ENCODE data around the gene JADE2.
"Not testable (repeated sequence)": the region's sequence is repeated elsewhere in the genome, so short reads cannot be mapped to it uniquely, and the experiment has no call there.

The JADE2 gene

GRCh38 chr5:134547999-134548658 is 22.7 kb downstream of the JADE2 start:
- Histone ChIP-seq H3K9ac (ENCODE audit: low read depth, low read length) (no peak overlapping the region), H3K4me1 (ENCODE audit: insufficient read depth, low read length) (peaks cover 13% of the 10 kb centered on the region; the same call in 1 of the 2 replicates), H3K36me3 (ENCODE audit: insufficient read depth, low read length) (peaks cover 28% of the 10 kb centered on the region), H3K9me3 (ENCODE audit: control insufficient read depth, insufficient read depth, low read length) (no peaks in the 10 kb centered on the region)

DNA sequence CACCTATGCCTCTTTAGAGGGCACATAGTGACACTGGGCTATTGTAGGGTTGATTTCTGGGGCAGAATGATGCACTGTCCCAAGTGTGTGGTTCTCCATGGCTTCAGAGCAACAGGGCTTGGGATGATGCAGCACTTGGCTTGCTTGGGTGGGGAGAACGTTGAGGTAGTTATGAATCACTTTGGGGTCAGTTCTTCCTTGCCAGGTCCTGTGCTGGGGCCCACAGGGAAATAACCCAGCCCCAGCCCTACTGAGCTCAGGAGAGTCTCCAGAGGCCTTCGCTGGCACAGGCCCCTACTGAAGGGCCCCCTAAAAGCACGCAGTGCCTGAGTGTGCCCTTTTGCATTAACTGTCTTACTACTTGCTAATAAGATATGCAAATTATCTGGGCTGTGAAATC is 24.2 kb downstream of the JADE2 start:
- H3K9ac ChIP-seq (ENCODE audit: low read depth, low read length): no peak overlapping the region
- H3K4me1 ChIP-seq (ENCODE audit: insufficient read depth, low read length): peaks cover 9% of the 10 kb centered on the region; the same call in 1 of the 2 replicates
- peaks cover 33% of the 10 kb centered on the region for H3K36me3 ChIP-seq (ENCODE audit: insufficient read depth, low read length)
- no peaks in the 10 kb centered on the region for H3K9me3 ChIP-seq (ENCODE audit: control insufficient read depth, insufficient read depth, low read length)

DNA sequence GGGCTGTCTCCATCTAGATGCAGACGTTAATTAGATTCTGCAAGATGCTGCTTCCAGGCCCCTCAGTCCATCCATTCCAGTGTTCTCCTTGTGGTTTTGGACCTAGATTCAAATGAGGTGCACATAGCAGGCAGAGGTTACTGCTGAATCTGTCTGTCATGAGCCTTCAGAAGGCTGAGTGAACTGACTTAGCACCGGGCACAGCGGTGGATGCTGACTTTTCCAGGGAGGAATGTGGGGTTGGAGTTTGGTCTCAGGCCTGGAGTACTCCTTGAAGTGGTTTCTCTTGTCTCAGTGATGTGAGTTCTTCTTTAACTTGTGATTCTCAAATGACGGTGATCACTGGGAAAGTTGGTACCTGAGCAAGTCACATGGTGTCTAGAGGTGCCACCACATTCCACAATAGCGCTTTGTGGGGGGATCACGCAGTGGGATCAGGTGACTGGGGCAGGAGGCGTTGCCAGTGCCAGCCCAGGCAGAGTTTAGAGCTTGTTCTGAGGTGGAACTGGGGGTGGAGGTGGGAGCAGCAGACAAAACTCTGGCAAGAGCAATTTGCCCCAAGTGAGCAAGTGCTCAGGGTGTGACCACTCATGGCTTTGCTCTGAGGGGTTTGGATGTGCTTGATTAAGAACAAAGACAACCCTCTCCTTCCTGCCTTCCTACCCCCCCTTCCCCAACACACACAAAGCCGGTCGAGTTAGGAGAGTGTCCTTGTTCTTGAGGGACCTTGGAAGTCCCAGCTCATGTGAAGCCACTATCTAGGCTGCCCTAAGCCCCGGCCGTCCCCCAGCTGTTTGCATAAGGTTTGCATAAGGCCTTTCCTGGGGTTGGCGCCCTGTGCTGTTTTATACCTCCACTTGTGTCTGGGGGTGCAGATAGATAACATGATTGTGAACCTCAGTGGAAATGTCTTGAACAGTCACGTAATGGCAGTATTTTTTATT is 25.1 kb downstream of the JADE2 start:
- Histone ChIP-seq H3K36me3 (ENCODE audit: insufficient read depth, low read length) (peaks cover 30% of the 10 kb centered on the region), H3K4me1 (ENCODE audit: insufficient read depth, low read length) (peaks cover 9% of the 10 kb centered on the region; the same call in 1 of the 2 replicates), H3K9me3 (ENCODE audit: control insufficient read depth, insufficient read depth, low read length) (no peaks in the 10 kb centered on the region), H3K9ac (ENCODE audit: low read depth, low read length) (no peak overlapping the region)

DNA sequence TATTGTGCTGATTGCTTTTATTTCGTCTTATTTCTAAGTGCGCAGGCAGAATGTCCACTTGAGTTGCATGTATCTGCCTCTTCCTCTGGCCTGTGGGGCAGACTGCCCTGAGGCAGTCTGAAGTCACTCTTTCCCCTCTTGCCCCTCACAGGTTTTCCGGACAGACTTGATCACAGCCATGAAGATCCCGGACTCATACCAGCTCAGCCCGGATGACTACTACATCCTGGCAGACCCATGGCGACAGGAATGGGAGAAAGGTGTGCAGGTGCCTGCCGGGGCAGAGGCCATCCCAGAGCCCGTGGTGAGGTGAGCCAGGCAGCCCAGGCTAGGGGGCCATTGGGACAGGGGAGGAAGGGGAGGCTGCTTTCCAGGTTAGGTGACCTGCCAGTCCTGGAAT is 26.4 kb downstream of the JADE2 start:
- H3K4me1 ChIP-seq (ENCODE audit: insufficient read depth, low read length): peaks cover 9% of the 10 kb centered on the region; the same call in 1 of the 2 replicates
- H3K36me3 ChIP-seq (ENCODE audit: insufficient read depth, low read length): peaks cover 22% of the 10 kb centered on the region
- H3K9ac ChIP-seq (ENCODE audit: low read depth, low read length): no peak overlapping the region
- H3K9me3 ChIP-seq (ENCODE audit: control insufficient read depth, insufficient read depth, low read length): no peaks in the 10 kb centered on the region

- H3K36me3 ChIP-seq (ENCODE audit: insufficient read depth, low read length): peaks cover 18% of the 10 kb centered on the region
- H3K4me1 ChIP-seq (ENCODE audit: insufficient read depth, low read length): peaks cover 9% of the 10 kb centered on the region; the same call in 1 of the 2 replicates
- no peak overlapping the region for H3K9ac ChIP-seq (ENCODE audit: low read depth, low read length)
- H3K9me3 ChIP-seq (ENCODE audit: control insufficient read depth, insufficient read depth, low read length): no peaks in the 10 kb centered on the region
These were observed 26.8 kb downstream of the JADE2 start for GRCh38 chr5:134552301-134552700.

GRCh38 chr5:134552716-134553115 is 27.2 kb downstream of the JADE2 start:
- not testable (repeated sequence) for H3K4me1 ChIP-seq (ENCODE audit: insufficient read depth, low read length); H3K9ac ChIP-seq (ENCODE audit: low read depth, low read length); H3K9me3 ChIP-seq (ENCODE audit: control insufficient read depth, insufficient read depth, low read length)
- H3K36me3 ChIP-seq (ENCODE audit: insufficient read depth, low read length): peaks cover 15% of the 10 kb centered on the region

DNA sequence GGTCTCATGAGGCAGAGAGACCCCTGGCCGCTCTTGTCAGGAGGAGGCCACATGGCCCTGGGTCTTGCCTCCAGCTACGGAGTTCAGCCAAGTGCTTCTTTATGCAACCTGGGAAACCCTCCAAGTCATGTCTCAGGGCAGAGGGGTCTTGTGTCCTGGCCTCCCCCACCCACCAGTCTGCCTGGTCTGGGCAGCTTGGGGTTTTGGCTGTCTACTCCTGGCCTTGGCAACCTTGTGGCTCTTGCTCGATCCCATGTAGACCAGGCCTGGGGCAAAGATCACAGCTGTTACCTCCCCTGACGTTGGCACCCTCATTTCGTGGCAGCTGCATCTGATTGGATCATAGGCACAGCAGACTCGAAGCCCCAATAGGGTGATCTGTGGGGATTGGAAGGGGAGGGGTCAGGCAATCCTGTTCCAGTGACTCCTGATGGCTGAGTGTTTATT is 28.4 kb downstream of the JADE2 start:
- Histone ChIP-seq H3K36me3 (ENCODE audit: insufficient read depth, low read length) (peaks cover 12% of the 10 kb centered on the region; the same call in 1 of the 2 replicates), H3K9me3 (ENCODE audit: control insufficient read depth, insufficient read depth, low read length) (no peaks in the 10 kb centered on the region), H3K9ac (ENCODE audit: low read depth, low read length) (no peak overlapping the region), H3K4me1 (ENCODE audit: insufficient read depth, low read length) (peaks cover 9% of the 10 kb centered on the region; the same call in 1 of the 2 replicates)

- H3K4me1 ChIP-seq (ENCODE audit: insufficient read depth, low read length): peaks cover 9% of the 10 kb centered on the region; the same call in 1 of the 2 replicates
- peaks cover 9% of the 10 kb centered on the region; the same call in 1 of the 2 replicates for H3K36me3 ChIP-seq (ENCODE audit: insufficient read depth, low read length)
These were observed 29.1 kb downstream of the JADE2 start for GRCh38 chr5:134554319-134555222.

GRCh38 chr5:134555223-134555889 is 29.9 kb downstream of the JADE2 start:
- Histone ChIP-seq H3K9me3 (ENCODE audit: control insufficient read depth, insufficient read depth, low read length) (no peaks in the 10 kb centered on the region), H3K36me3 (ENCODE audit: insufficient read depth, low read length) (peaks cover 9% of the 10 kb centered on the region), H3K9ac (ENCODE audit: low read depth, low read length) (no peak overlapping the region), H3K4me1 (ENCODE audit: insufficient read depth, low read length) (peaks cover 6% of the 10 kb centered on the region; the same call in 1 of the 2 replicates)

More at GRCh38 chr5:134554319-134555222, 29.1 kb downstream of the JADE2 start:
- H3K9ac ChIP-seq (ENCODE audit: low read depth, low read length): no peak overlapping the region
- no peaks in the 10 kb centered on the region for H3K9me3 ChIP-seq (ENCODE audit: control insufficient read depth, insufficient read depth, low read length)

GRCh38 chr5:134555890-134556311 is 30.4 kb downstream of the JADE2 start:
- Histone ChIP-seq H3K36me3 (ENCODE audit: insufficient read depth, low read length) (peaks cover 5% of the 10 kb centered on the region), H3K9me3 (ENCODE audit: control insufficient read depth, insufficient read depth, low read length) (no peaks in the 10 kb centered on the region), H3K4me1 (ENCODE audit: insufficient read depth, low read length) (peaks cover 1% of the 10 kb centered on the region; the same call in 1 of the 2 replicates), H3K9ac (ENCODE audit: low read depth, low read length) (no peak overlapping the region)

DNA sequence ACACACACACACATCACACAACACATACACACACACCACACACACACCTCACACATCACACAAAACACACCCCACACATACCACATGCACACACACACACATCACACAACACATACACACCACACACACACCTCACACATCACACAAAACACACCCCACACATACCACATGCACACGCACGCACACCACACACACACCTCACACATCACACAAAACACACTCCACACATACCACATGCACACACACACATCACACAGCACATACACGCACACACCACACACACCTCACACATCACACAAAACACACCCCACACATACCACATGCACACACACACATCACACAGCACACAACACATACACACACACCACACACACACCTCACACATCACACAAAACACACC is 31.1 kb downstream of the JADE2 start:
- H3K9me3 ChIP-seq (ENCODE audit: control insufficient read depth, insufficient read depth, low read length); H3K36me3 ChIP-seq (ENCODE audit: insufficient read depth, low read length); H3K9ac ChIP-seq (ENCODE audit: low read depth, low read length); H3K4me1 ChIP-seq (ENCODE audit: insufficient read depth, low read length): not testable (repeated sequence)

DNA sequence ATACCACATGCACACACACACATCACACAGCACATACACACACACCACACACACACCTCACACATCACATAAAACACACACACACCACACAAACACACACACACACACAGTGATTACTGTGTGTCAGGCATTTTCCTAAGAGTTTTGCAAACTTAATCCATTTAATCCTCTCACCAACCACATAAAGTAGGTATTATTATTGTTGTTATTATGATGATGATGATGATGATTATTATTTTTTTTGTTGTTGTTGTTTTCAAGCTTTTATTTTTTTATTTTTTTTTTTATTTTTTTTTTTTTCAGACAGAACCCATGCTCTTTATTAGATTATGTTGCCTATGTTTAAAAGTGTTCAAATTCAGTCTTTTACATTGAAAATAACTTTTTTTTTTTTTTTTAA is 31.5 kb downstream of the JADE2 start:
- Histone ChIP-seq H3K9me3 (ENCODE audit: control insufficient read depth, insufficient read depth, low read length) (no peaks in the 10 kb centered on the region), H3K36me3 (ENCODE audit: insufficient read depth, low read length) (peaks cover 5% of the 10 kb centered on the region), H3K4me1 (ENCODE audit: insufficient read depth, low read length) (no peaks in the 10 kb centered on the region; the same call in 1 of the 2 replicates), H3K9ac (ENCODE audit: low read depth, low read length) (no peak overlapping the region)

GRCh38 chr5:134559672-134560071 is 34.2 kb downstream of the JADE2 start:
- Histone ChIP-seq H3K4me1 (ENCODE audit: insufficient read depth, low read length) (no peaks in the 10 kb centered on the region; the same call in 1 of the 2 replicates), H3K9ac (ENCODE audit: low read depth, low read length) (no peak overlapping the region), H3K36me3 (ENCODE audit: insufficient read depth, low read length) (peaks cover 18% of the 10 kb centered on the region), H3K9me3 (ENCODE audit: control insufficient read depth, insufficient read depth, low read length) (no peaks in the 10 kb centered on the region)

Data from ES-I3 (cell line).